Measurements from ENCODE around the gene TYMS.

GRCh38 chr18:652131-652530 lies 5.3 kb upstream of the TYMS start:
- no peak for TF ChIP-seq CTCF (conservative IDR thresholded peaks at IDR 0.05)
- no peak for TF ChIP-seq ZFX (IDR thresholded peaks at IDR 0.05)
